Lung (tissue), 12 donors: ENCODE results near the gene PRR5L. TPM values are rescaled to one million over a fixed set of nuclear protein-coding genes. Genes with fewer than 3 reads are reported as not detected.

Experiments used
- ATAC-seq: fragments of 200-7000 bp; cut with Tn5 transposase; one replicate; pipeline ENCODE4 v1.9.1; 2020; ENCODE audit warnings: moderate number of reproducible peaks; ENCODE audit not compliant: insufficient read depth, low FRiP score
- DNase-seq, 3 donors: peaks; one replicate each; pipeline ENCODE4 v3.0.0-alpha.2; 2013 to 2017
- H3K27ac ChIP-seq, 2 donors: one replicate each; pipeline ENCODE4 v1.5.1; 2013; ENCODE audit warnings: mild to moderate bottlenecking in 2 of 2, moderate library complexity in 2 of 2, control low read depth in 1 of 2, inconsistent platforms in 1 of 2, low read depth in 1 of 2, low read length in 1 of 2
- H3K27me3 ChIP-seq, 3 donors: one replicate each; pipeline ENCODE4 v1.5.1; 2013; ENCODE audit warnings: low read length in 2 of 3; ENCODE audit not compliant: control insufficient read depth in 3 of 3, insufficient read depth in 3 of 3
- H3K36me3 ChIP-seq, 4 donors: one replicate each; pipeline ENCODE4 v1.5.1; 2013; ENCODE audit warnings: low read length in 4 of 4, mild to moderate bottlenecking in 1 of 4, moderate library complexity in 1 of 4; ENCODE audit not compliant: control insufficient read depth in 4 of 4, insufficient read depth in 4 of 4
- H3K4me1 ChIP-seq, 5 donors: one replicate each; pipeline ENCODE4 v1.5.1; 2013; ENCODE audit warnings: low read length in 5 of 5, mild to moderate bottlenecking in 2 of 5, moderate library complexity in 1 of 5; ENCODE audit not compliant: control insufficient read depth in 5 of 5, insufficient read depth in 5 of 5
- H3K4me3 ChIP-seq: one replicate; pipeline ENCODE4 v1.5.1; 2013; ENCODE audit warnings: mild to moderate bottlenecking, control low read depth, moderate library complexity
- H3K9ac ChIP-seq, 2 donors: one replicate each; pipeline ENCODE4 v1.5.1; 2013; ENCODE audit warnings: low read length in 2 of 2, control low read depth in 1 of 2; ENCODE audit not compliant: insufficient read depth in 1 of 2
- H3K9me3 ChIP-seq, 4 donors: one replicate each; pipeline ENCODE4 v1.5.1; 2013; ENCODE audit warnings: low read length in 3 of 4, mild to moderate bottlenecking in 1 of 4, moderate library complexity in 1 of 4; ENCODE audit not compliant: control insufficient read depth in 4 of 4, insufficient read depth in 3 of 4
- WGBS, 2 donors: extraction: QIAGEN DNeasy Blood & Tissue Kit; methylation state at CpG; one replicate each; pipeline ENCODE4 v1.1.7; 2013; 5-methylcytosine and 5-hydroxymethylcytosine counted together
- polyA plus RNA-seq, 2 donors: library from polyadenylated mRNA; stranded (reverse); fragments of 200-250 nt; gene quantifications; one replicate each; pipeline ENCODE4 v1.2.1, GENCODE V29; 2013
- total RNA-seq, 2 donors: library from RNA; depleted of rRNA in 1 of 2; stranded (reverse); fragments of >200 nt in 1 of 2; gene quantifications; one replicate each; pipeline ENCODE4 v1.2.1, GENCODE V29; 2014 to 2021
- TF ChIP-seq, protein P1 (sequence below): IDR thresholded peaks from 2 replicates; pipeline ENCODE4 v1.5.1; 2012; ENCODE audit warnings: mild to moderate bottlenecking; ENCODE audit errors: control extremely low read depth, extremely low read depth
- donor health status: control.
- donor health status: control.
- donor health status: Bipolar disorder and iron deficiency.
- donor health status: healthy.
- donor health status: DM: yes; HTN: yes; CAD: no.

The PRR5L gene
- total and polyA plus RNA-seq, 4 donors = 6.3 to 27.5 (median 9.0) TPM

DNA sequence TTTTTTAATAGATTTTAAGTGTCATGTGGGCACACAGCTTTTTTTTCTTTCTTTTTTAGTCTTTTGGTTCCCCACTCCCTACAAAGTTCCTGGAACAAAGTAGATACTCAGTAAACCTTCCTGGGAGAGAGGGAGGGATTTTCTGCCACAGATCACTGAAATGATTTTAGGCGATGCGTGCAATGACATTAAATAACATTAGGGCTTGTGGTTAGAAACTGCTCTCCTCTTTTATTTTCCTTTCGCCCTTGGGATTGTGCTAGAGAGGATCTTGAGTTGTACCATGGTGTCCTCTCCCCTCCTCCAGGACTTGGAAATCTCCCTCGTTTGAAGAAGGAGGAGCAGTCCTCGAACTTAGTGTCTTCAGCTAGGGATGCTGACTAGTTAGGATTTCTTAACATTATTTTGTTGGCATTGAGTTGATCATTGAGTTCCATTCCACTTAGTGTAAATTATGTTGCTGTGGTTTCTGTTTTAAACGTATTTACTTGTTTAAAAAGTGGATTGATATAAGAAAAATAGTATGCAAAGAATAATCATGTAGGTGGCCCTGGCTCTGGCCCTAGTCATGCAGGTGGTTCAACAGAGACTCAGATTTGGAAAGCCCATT, 125.6 kb downstream of the PRR5L start:
- H3K27ac ChIP-seq = no peak overlapping the region
- WGBS, 2 donors = 72% methylated on average over 6 of the region's 6 CpGs
- ATAC-seq = no peak

GRCh38 chr11:36425561-36426081, 129.5 kb downstream of the PRR5L start:
- H3K4me1 ChIP-seq = peaks cover 2 to 49% (median 7%) of the 10 kb centered on the region in 5 donors
- H3K4me3 ChIP-seq = no peak overlapping the region
- no peaks in the 10 kb centered on the region for H3K36me3 ChIP-seq
- H3K9ac ChIP-seq = no peak overlapping the region
- TF ChIP-seq, protein P1, sequence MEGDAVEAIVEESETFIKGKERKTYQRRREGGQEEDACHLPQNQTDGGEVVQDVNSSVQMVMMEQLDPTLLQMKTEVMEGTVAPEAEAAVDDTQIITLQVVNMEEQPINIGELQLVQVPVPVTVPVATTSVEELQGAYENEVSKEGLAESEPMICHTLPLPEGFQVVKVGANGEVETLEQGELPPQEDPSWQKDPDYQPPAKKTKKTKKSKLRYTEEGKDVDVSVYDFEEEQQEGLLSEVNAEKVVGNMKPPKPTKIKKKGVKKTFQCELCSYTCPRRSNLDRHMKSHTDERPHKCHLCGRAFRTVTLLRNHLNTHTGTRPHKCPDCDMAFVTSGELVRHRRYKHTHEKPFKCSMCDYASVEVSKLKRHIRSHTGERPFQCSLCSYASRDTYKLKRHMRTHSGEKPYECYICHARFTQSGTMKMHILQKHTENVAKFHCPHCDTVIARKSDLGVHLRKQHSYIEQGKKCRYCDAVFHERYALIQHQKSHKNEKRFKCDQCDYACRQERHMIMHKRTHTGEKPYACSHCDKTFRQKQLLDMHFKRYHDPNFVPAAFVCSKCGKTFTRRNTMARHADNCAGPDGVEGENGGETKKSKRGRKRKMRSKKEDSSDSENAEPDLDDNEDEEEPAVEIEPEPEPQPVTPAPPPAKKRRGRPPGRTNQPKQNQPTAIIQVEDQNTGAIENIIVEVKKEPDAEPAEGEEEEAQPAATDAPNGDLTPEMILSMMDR = no peak
- H3K9me3 ChIP-seq = no peaks in the 10 kb centered on the region
- 71 to 80% methylated on average over 6 of the region's 6 CpGs for WGBS, 2 donors
- DNase-seq (peak in 2 of 3 donors; percentile 35 to 51), ATAC-seq (no peak)
- H3K27me3 ChIP-seq = no peaks in the 10 kb centered on the region
- peak overlapping the region in 1 of 2 donors; percentile 9 for H3K27ac ChIP-seq

More for the DNA sequence above, 125.6 kb downstream of the PRR5L start:
- H3K9ac ChIP-seq = no peak overlapping the region
- TF ChIP-seq, protein P1 = no peak
- H3K4me1 ChIP-seq = peaks cover 0 to 40% (median 9%) of the 10 kb centered on the region in 5 donors
- no peaks in the 10 kb centered on the region for H3K9me3 ChIP-seq
- H3K27me3 ChIP-seq = no peaks in the 10 kb centered on the region
- no peak for DNase-seq
- H3K36me3 ChIP-seq = no peaks in the 10 kb centered on the region
- H3K4me3 ChIP-seq = no peak overlapping the region

DNA sequence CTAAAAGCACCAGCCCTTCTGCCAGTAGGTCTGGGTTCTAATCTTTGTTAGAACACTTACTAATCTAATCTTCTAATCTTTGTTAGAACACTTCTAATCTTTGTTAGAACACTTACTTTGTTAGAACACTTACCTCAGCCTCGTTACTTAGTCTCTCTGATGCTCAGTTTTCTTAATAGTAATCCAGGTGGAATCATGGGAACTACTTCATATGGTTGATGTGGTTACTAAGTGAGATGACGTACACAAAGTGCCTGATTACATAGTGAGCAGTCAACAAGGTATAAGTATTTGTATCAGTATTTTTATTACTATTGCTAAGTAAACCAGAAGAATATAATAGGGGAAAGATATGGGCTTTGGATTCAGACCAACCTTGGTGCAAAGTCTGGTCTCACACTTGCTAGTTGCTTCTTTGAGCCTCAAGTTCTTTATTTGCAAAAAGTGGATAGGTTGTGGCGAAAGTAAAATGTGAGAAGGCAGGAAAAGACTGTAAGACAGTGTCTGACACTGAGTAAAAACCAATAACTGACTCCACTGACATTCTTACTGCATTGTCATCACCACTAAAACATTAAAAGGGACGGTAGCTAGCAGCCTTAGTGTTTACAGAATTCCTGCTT, 130.2 kb downstream of the PRR5L start:
- H3K9ac ChIP-seq = no peak overlapping the region
- TF ChIP-seq, protein P1 = no peak
- no peak overlapping the region for H3K4me3 ChIP-seq
- no peak for ATAC-seq
- H3K4me1 ChIP-seq = peaks cover 0 to 42% (median 3%) of the 10 kb centered on the region in 5 donors
- peak in 1 of 3 donors; percentile 49 for DNase-seq
- no peaks in the 10 kb centered on the region for H3K27me3 ChIP-seq
- peak overlapping the region in 1 of 2 donors; percentile 35 for H3K27ac ChIP-seq
- 59 to 65% methylated on average over 4 of the region's 4 CpGs for WGBS, 2 donors
- no peaks in the 10 kb centered on the region for H3K36me3 ChIP-seq
- no peaks in the 10 kb centered on the region for H3K9me3 ChIP-seq
